ENCODE data around the gene STMN1.

STMN1 gene

GRCh38 chr1:25862785-25863485, 43.3 kb downstream of the STMN1 start:
- FAIRE-seq (no peak), DNase-seq (ENCODE audit: insufficient read length, low spot score) (no peak)
- no peak for TF ChIP-seq POLR2A (IDR thresholded peaks at IDR 0.05; ENCODE audit: low read depth, low read length)

- FAIRE-seq (no peak), DNase-seq (ENCODE audit: insufficient read length, low spot score) (no peak)
- no peak for TF ChIP-seq POLR2A (IDR thresholded peaks at IDR 0.05; ENCODE audit: low read depth, low read length)
Measured at GRCh38 chr1:25861316-25862286, 44.6 kb downstream of the STMN1 start.

GRCh38 chr1:25858906-25859789, 47.1 kb downstream of the STMN1 start, which contains the start of gene AUNIP:
Gene AUNIP, minus strand, starts transcription at chr1:25859457. Its CDS starts 100 bp downstream, at chr1:25859357.
- peak; percentile 20 for FAIRE-seq
- DNase-seq (ENCODE audit: insufficient read length, low spot score), result peak; percentile 74
- TF ChIP-seq POLR2A (IDR thresholded peaks at IDR 0.05; ENCODE audit: low read depth, low read length), result peak; percentile 77

- no peak for FAIRE-seq
- no peak for TF ChIP-seq POLR2A (IDR thresholded peaks at IDR 0.05; ENCODE audit: low read depth, low read length)
Measured at GRCh38 chr1:25858494-25858893, 47.7 kb downstream of the STMN1 start.

GRCh38 chr1:25856856-25857255, 49.4 kb downstream of the STMN1 start:
- FAIRE-seq (no peak), DNase-seq (ENCODE audit: insufficient read length, low spot score) (no peak)
- no peak for TF ChIP-seq POLR2A (IDR thresholded peaks at IDR 0.05; ENCODE audit: low read depth, low read length)

More at GRCh38 chr1:25858494-25858893, 47.7 kb downstream of the STMN1 start:
- DNase-seq (ENCODE audit: insufficient read length, low spot score), result no peak

- FAIRE-seq, result no peak
- no peak for TF ChIP-seq POLR2A (IDR thresholded peaks at IDR 0.05; ENCODE audit: low read depth, low read length)
- DNase-seq (ENCODE audit: insufficient read length, low spot score), result no peak
Measured at GRCh38 chr1:25854554-25854953, 51.7 kb downstream of the STMN1 start.

Data from H54 (cell line).